ENCODE results near the gene LRRC75A. TPM values are rescaled to one million over a fixed set of nuclear protein-coding genes. Genes with fewer than 3 reads are reported as not detected.

The LRRC75A gene
- total and polyA plus RNA-seq, 2 of the 8 experiments (the other 6 are each of a cell fraction or from before 2014, with no cell fraction given): 9.7 to 9.9 TPM

GRCh38 chr17:16415031-16415924, 76.7 kb downstream of the LRRC75A start, which contains the start of gene TRPV2 (continued):
- TF ChIP-seq HDAC6 (IDR thresholded peaks at IDR 0.05; ENCODE audit: low read depth, low read length) (no peak), MAX (IDR thresholded peaks at IDR 0.05) (no peak), YY1 (IDR thresholded peaks at IDR 0.05; ENCODE audit: low read depth, low read length) (no peak), RAD21 (IDR thresholded peaks at IDR 0.05 in 1 of 2, conservative IDR thresholded peaks at IDR 0.05 in 1 of 2; ENCODE audit: low read depth in 2 of 2, low read length in 2 of 2) (peak; percentile 68 to 75), GTF2F1 (IDR thresholded peaks at IDR 0.05; ENCODE audit: borderline replicate concordance, low read depth, low read length) (no peak), CTCF (IDR thresholded peaks at IDR 0.05; ENCODE audit: control extremely low read depth in 1 of 3, insufficient read depth in 1 of 3, low read depth in 1 of 3, low read length in 3 of 3) (peak; percentile 81 to 84 (median 82)), SP2 (IDR thresholded peaks at IDR 0.05; ENCODE audit: low read length) (no peak), TEAD4 (IDR thresholded peaks at IDR 0.05; ENCODE audit: low read depth, low read length) (no peak)

Data from H1 (cell line).